Esophagus muscularis mucosa (tissue), 4 donors: ENCODE measurements around the gene ROPN1L.

Experiments used
- CTCF ChIP-seq, 3 experiments: fragments of 200-600 bp in 2 of 3; fragments of 450-650 bp in 1 of 3; sonication (generic) in 2 of 3; IDR thresholded peaks; one replicate each; pipeline ENCODE4 v1.5.1; 2017 to 2019; ENCODE audit warnings: antibody characterized with exemption in 3 of 3, mild to moderate bottlenecking in 2 of 3, moderate library complexity in 1 of 3
- EP300 ChIP-seq: sonication (generic); formaldehyde crosslinking; IDR thresholded peaks from one replicate; pipeline ENCODE4 v1.6.1; 2017; ENCODE audit warnings: antibody characterized with exemption
- POLR2AphosphoS5 ChIP-seq, 2 donors: sonication (generic); formaldehyde crosslinking; IDR thresholded peaks; one replicate each; pipeline ENCODE4 v1.6.1; 2017; ENCODE audit warnings: antibody characterized with exemption in 2 of 2

GRCh38 chr5:10424124-10424731, 17.5 kb upstream of the ROPN1L start:
- TF ChIP-seq CTCF (IDR thresholded peaks at IDR 0.05) (peak; percentile 30 to 45 (median 33)), POLR2AphosphoS5 (IDR thresholded peaks at IDR 0.05) (no peak), EP300 (no peak)
